ENCODE data around the gene DOCK8. TPM values are rescaled to one million over a fixed set of nuclear protein-coding genes. Genes with fewer than 3 reads are reported as not detected.

DOCK8 gene
- total and polyA plus RNA-seq, 10 of the 15 experiments (the other 5 are each of a cell fraction or from before 2014, with no cell fraction given): 35.4 to 100 (median 44.7) TPM

DNA sequence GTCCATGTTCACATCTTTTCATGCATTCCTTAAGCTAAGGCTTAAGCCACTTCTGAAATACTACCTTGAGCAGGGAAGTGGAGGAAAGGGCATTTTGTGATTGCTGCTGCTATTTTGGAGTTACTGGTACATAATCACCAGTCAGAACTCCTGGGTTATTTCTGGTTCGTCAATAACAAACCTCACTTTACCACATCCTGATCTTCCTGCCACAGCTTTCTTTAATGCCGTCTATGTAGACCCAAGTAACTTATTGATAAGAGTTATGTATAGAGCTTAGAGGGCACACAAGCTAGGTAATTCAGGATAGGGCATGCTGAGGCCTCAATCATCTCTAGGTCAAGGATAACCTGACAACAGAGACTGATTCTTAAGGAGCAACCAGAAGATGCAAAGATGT lies 120.7 kb downstream of the DOCK8 start (continued):
- TF ChIP-seq, protein P1, sequence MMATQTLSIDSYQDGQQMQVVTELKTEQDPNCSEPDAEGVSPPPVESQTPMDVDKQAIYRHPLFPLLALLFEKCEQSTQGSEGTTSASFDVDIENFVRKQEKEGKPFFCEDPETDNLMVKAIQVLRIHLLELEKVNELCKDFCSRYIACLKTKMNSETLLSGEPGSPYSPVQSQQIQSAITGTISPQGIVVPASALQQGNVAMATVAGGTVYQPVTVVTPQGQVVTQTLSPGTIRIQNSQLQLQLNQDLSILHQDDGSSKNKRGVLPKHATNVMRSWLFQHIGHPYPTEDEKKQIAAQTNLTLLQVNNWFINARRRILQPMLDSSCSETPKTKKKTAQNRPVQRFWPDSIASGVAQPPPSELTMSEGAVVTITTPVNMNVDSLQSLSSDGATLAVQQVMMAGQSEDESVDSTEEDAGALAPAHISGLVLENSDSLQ (IDR thresholded peaks at IDR 0.05): no peak
- TF ChIP-seq NR2C2 (IDR thresholded peaks at IDR 0.05; ENCODE audit: borderline replicate concordance, control insufficient read depth, insufficient read length, low read depth) (no peak), BRCA1 (IDR thresholded peaks at IDR 0.05; ENCODE audit: low read depth, low read length) (no peak), KAT2A (conservative IDR thresholded peaks at IDR 0.05; ENCODE audit: control insufficient read depth, low read depth, low read length) (no peak), DPF2 (IDR thresholded peaks at IDR 0.05) (no peak), BHLHE40 (IDR thresholded peaks at IDR 0.05; ENCODE audit: borderline replicate concordance in 1 of 2, low read depth in 2 of 2, low read length in 1 of 2) (no peak)

DNA sequence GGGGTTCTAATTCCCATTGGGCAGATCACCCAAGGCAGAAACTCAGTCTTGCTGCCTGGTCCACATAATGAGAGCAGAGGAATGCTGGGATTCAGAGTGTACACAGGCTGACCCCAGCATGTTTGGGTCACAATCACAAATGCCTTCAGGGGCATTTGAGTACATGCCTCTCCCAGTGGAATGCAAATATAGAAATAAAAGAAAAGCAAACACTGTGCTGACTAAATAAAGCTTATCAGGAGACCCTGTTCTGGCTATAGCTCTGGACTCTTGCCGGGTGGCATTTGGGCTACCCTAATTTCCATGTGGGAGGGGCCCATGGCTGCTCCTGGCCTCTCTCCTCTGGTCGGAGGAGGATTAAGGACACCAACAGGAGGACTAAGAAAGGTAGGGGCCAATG lies 121.4 kb downstream of the DOCK8 start:
- RAD21 ChIA-PET (ENCODE audit: unreplicated experiment): no interaction called here

More for the DNA sequence above, 121.4 kb downstream of the DOCK8 start:
- TF ChIP-seq JUNB (IDR thresholded peaks at IDR 0.05) (no peak), ZNF24 (IDR thresholded peaks at IDR 0.05) (no peak), SUZ12 (IDR thresholded peaks at IDR 0.05; ENCODE audit: unreplicated experiment) (no peak), NFIC (IDR thresholded peaks at IDR 0.05; ENCODE audit: low read depth, low read length) (no peak), RAD51 (IDR thresholded peaks at IDR 0.05) (no peak), DPF2 (IDR thresholded peaks at IDR 0.05) (no peak), SIN3A (IDR thresholded peaks at IDR 0.05; ENCODE audit: low read depth, low read length) (no peak)
- Histone ChIP-seq H2AFZ (ENCODE audit: control insufficient read depth, low read depth, low read length) (no peak overlapping the region), H4K20me1 (ENCODE audit: control insufficient read depth, insufficient read depth) (no peaks in the 10 kb centered on the region), H3K4me2 (ENCODE audit: control insufficient read depth, insufficient read depth) (no peak overlapping the region), H3K9me3 (replicated peaks; ENCODE audit: control insufficient read depth, insufficient read depth, low read length) (no peaks in the 10 kb centered on the region), H3K4me1 (ENCODE audit: control insufficient read depth, insufficient read depth, low read length) (no peaks in the 10 kb centered on the region), H3K27me3 (replicated peaks in 1 of 2; ENCODE audit: control insufficient read depth in 2 of 2, insufficient read depth in 2 of 2, low read length in 1 of 2) (no peaks in the 10 kb centered on the region), H3K27ac (ENCODE audit: control insufficient read depth, insufficient read depth) (no peak overlapping the region), H3K79me2 (ENCODE audit: control insufficient read depth, insufficient read depth, low read length) (no peaks in the 10 kb centered on the region), H3K9ac (ENCODE audit: control insufficient read depth, insufficient read depth, low read length) (no peak overlapping the region), H3K4me3 (no peak overlapping the region), H3K36me3 (ENCODE audit: control insufficient read depth in 2 of 2, insufficient read depth in 2 of 2, low read length in 1 of 2) (peaks cover 10 to 61% of the 10 kb centered on the region in 2 experiments)
- ATAC-seq: no peak
- BruUV-seq (replicated peaks): no TSS peak
- DNase-seq (ENCODE audit: low read depth, low spot score): no peak
- ChIA-PET SMC1A (ENCODE audit: uncharacterized antibody, unreplicated experiment) (interaction anchor here (1.1 kb wide), 1 partner anchor 8 kb away, joined by 3 read pairs; no protein-coding TSS in a partner anchor), CTCF (no interaction called here), POLR2A (no interaction called here)
- intact Hi-C loops (cut with micrococcal nuclease; ENCODE audit: unreplicated experiment) (no loop called here), in situ Hi-C loops (cut with MboI) (no loop called here)
- 95% methylated on average over 2 of the region's 2 CpGs for WGBS (ENCODE audit: insufficient coverage, insufficient replicate concordance, low lambda C conversion rate, missing lambda C conversion rate)
- FAIRE-seq: no peak

All from GM12878 (cell line).